Endodermal cell (in vitro differentiated cells): ENCODE measurements around the gene CSNK1G1. TPM values are rescaled to one million over a fixed set of nuclear protein-coding genes. Genes with fewer than 3 reads are reported as not detected.

Experiments
- DNase-seq: peaks from one replicate; pipeline ENCODE4 v3.0.0-alpha.2; 2017
- H3K27ac ChIP-seq: 2 replicates; pipeline ENCODE4 v1.5.1; 2013; ENCODE audit warnings: mild to moderate bottlenecking, low read depth, low read length, moderate library complexity
- H3K27me3 ChIP-seq: 2 replicates; pipeline ENCODE4 v1.6.1; 2013; ENCODE audit warnings: mild to moderate bottlenecking, low read length, moderate library complexity; ENCODE audit not compliant: insufficient read depth, control insufficient read depth, poor library complexity, severe bottlenecking
- H3K36me3 ChIP-seq: 2 replicates; pipeline ENCODE4 v1.7.0; 2013; ENCODE audit warnings: mild to moderate bottlenecking, low read length, moderate library complexity; ENCODE audit not compliant: control insufficient read depth, insufficient read depth
- H3K4me1 ChIP-seq: one replicate; pipeline ENCODE4 v1.7.0; 2013; ENCODE audit warnings: low read length; ENCODE audit not compliant: control insufficient read depth, insufficient read depth
- H3K4me3 ChIP-seq: 2 replicates; pipeline ENCODE4 v1.5.1; 2013; ENCODE audit warnings: mild to moderate bottlenecking, low read length, moderate library complexity
- H3K9ac ChIP-seq: 2 replicates; pipeline ENCODE4 v1.6.1; 2013; ENCODE audit warnings: mild to moderate bottlenecking, low read length, moderate library complexity; ENCODE audit not compliant: poor library complexity, severe bottlenecking; ENCODE audit errors: extremely low read depth
- H3K9me3 ChIP-seq: 2 replicates; pipeline ENCODE4 v1.6.1; 2013; ENCODE audit warnings: mild to moderate bottlenecking, low read length, moderate library complexity; ENCODE audit not compliant: control insufficient read depth
- H3K27ac Mint-ChIP-seq: 2 replicates; pipeline ENCODE4 v1.8.0; 2020; ENCODE audit warnings: mixed read lengths
- H3K27me3 Mint-ChIP-seq: 2 replicates; pipeline ENCODE4 v1.8.0; 2021; ENCODE audit warnings: mild to moderate bottlenecking, mixed read lengths; ENCODE audit not compliant: insufficient read depth
- H3K36me3 Mint-ChIP-seq: 2 replicates; pipeline ENCODE4 v1.8.0; 2020; ENCODE audit warnings: low read depth, mixed read lengths
- H3K4me1 Mint-ChIP-seq: 2 replicates; pipeline ENCODE4 v1.8.0; 2020; ENCODE audit warnings: mixed read lengths
- H3K4me3 Mint-ChIP-seq: 2 replicates; pipeline ENCODE4 v1.8.0; 2020; ENCODE audit warnings: mild to moderate bottlenecking, moderate library complexity, mixed read lengths
- H3K9me3 Mint-ChIP-seq: 2 replicates; pipeline ENCODE4 v1.8.0; 2020; ENCODE audit warnings: mild to moderate bottlenecking, mixed read lengths
- CTCF ChIP-seq: fragments of 200-600 bp; sonication (generic); conservative IDR thresholded peaks from 2 replicates; pipeline ENCODE4 v1.5.0; 2021; ENCODE audit warnings: antibody characterized with exemption, mild to moderate bottlenecking
- WGBS, 2 experiments: methylation state at CpG; one replicate each; pipeline versions ENCODE4 v1.1.5 to v1.1.7; 2013; ENCODE audit warnings: missing lambda C conversion rate in 2 of 2, mixed read lengths in 1 of 2; ENCODE audit not compliant: insufficient coverage in 1 of 2, insufficient read length in 1 of 2; 5-methylcytosine and 5-hydroxymethylcytosine counted together
- total RNA-seq, 2 donors: library from RNA; stranded (reverse); fragmentation: NEBNext Ultra II Directional in 1 of 2; extraction: Animal tissue kit (Norgen Biotek cat#: 25700) in 1 of 2; gene quantifications; 2 replicates in 1 of 2; 3 replicates in 1 of 2; pipeline ENCODE4 v1.2.1, GENCODE V29; 2021

The CSNK1G1 gene
- total RNA-seq, 2 donors from 2014 or later: 24.5 to 31.4 TPM

DNA sequence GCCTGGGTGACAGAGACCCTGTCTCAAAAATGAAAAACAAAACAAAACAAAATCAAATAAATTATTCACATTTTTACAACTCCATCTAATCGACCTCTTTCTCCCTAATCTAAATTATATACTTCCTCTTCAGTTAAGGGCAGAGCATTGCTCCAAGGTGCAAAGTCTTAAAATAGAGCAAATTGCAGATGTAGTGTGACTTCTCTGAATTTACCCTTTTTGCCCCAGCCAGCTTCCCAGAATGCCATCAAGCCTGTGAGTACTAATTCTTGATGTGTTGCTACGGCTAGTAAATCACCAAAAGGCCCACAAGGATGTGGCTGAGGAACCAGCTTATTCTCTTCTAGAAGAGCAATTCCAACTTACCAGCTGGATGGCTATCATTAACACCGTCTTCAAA, 139.8 kb downstream of the CSNK1G1 start:
- peaks cover 36% of the 10 kb centered on the region for H3K36me3 ChIP-seq
- H3K4me3 ChIP-seq: no peak overlapping the region
- H3K9me3 Mint-ChIP-seq: no peaks in the 10 kb centered on the region
- no peak overlapping the region for H3K4me3 Mint-ChIP-seq
- DNase-seq: no peak
- H3K27ac ChIP-seq: no peak overlapping the region
- WGBS, 2 experiments: 87 to 94% methylated on average over 2 to 3 of the region's 3 CpGs
- H3K4me1 ChIP-seq: no peaks in the 10 kb centered on the region
- no peaks in the 10 kb centered on the region for H3K27me3 Mint-ChIP-seq
- H3K36me3 Mint-ChIP-seq: peaks cover 20% of the 10 kb centered on the region
- H3K9me3 ChIP-seq: no peaks in the 10 kb centered on the region
- no peak for TF ChIP-seq CTCF
- H3K9ac ChIP-seq: no peak overlapping the region
- no peaks in the 10 kb centered on the region for H3K27me3 ChIP-seq
- no peak overlapping the region for H3K27ac Mint-ChIP-seq
- peaks cover 7% of the 10 kb centered on the region for H3K4me1 Mint-ChIP-seq

GRCh38 chr15:64213646-64214045, 142.3 kb downstream of the CSNK1G1 start:
- H3K4me3 Mint-ChIP-seq: no peak overlapping the region
- Histone ChIP-seq H3K36me3 (peaks cover 36% of the 10 kb centered on the region), H3K9ac (no peak overlapping the region), H3K4me1 (no peaks in the 10 kb centered on the region), H3K27ac (no peak overlapping the region), H3K9me3 (no peaks in the 10 kb centered on the region), H3K27me3 (no peaks in the 10 kb centered on the region), H3K4me3 (no peak overlapping the region)
- WGBS, 2 experiments: 96 to 100% methylated on average over 1 to 3 of the region's 3 CpGs
- no peaks in the 10 kb centered on the region for H3K9me3 Mint-ChIP-seq
- H3K27me3 Mint-ChIP-seq: no peaks in the 10 kb centered on the region
- H3K27ac Mint-ChIP-seq: no peak overlapping the region
- H3K4me1 Mint-ChIP-seq: peaks cover 7% of the 10 kb centered on the region
- no peak for TF ChIP-seq CTCF
- H3K36me3 Mint-ChIP-seq: peaks cover 20% of the 10 kb centered on the region
- DNase-seq: no peak

- Mint-ChIP-seq H3K27me3 (no peaks in the 10 kb centered on the region), H3K27ac (no peak overlapping the region), H3K9me3 (no peaks in the 10 kb centered on the region), H3K4me3 (no peak overlapping the region), H3K36me3 (peaks cover 20% of the 10 kb centered on the region), H3K4me1 (peaks cover 12% of the 10 kb centered on the region)
- no peaks in the 10 kb centered on the region for H3K27me3 ChIP-seq
- no peak for DNase-seq
- H3K9ac ChIP-seq: no peak overlapping the region
- H3K4me3 ChIP-seq: no peak overlapping the region
- H3K4me1 ChIP-seq: no peaks in the 10 kb centered on the region
- H3K9me3 ChIP-seq: no peaks in the 10 kb centered on the region
- TF ChIP-seq CTCF: no peak
- no peak overlapping the region for H3K27ac ChIP-seq
- H3K36me3 ChIP-seq: peaks cover 44% of the 10 kb centered on the region
- 100% methylated on average over 1 to 2 of the region's 2 CpGs for WGBS, 2 experiments
These were observed 144.3 kb downstream of the CSNK1G1 start for GRCh38 chr15:64211696-64212095.
